ENCODE results near the gene FTL. TPM values are rescaled to one million over a fixed set of nuclear protein-coding genes. Genes with fewer than 3 reads are reported as not detected.

The FTL gene
- total RNA-seq, 2 experiments from 2014 or later: 1,296 to 1,324 TPM

- TF ChIP-seq CTCF (IDR thresholded peaks at IDR 0.05): no peak
- POLR2A ChIA-PET: interaction anchor here (1.3 to 3.5 kb wide), 3 partner anchors 9 to 52 kb away, joined by 3 to 38 read pairs (median 6); partner anchors contain the start of gene FTL
Measured at GRCh38 chr19:48953141-48953540, 12.0 kb upstream of the FTL start.

GRCh38 chr19:48953990-48954594 is 11.0 kb upstream of the FTL start:
- intact Hi-C loops (cut with micrococcal nuclease): no loop called here
- TF ChIP-seq CTCF (IDR thresholded peaks at IDR 0.05): no peak
- CTCF ChIA-PET: interaction anchor here (1.0 to 2.5 kb wide), 4 partner anchors 16 to 166 kb away, joined by 4 to 11 read pairs (median 6); partner anchors contain the start of genes GYS1 and RUVBL2
- Mint-ChIP-seq H3K9me3 (no peaks in the 10 kb centered on the region), H3K27me3 (no peaks in the 10 kb centered on the region), H3K27ac (peak overlapping the region; percentile 86), H3K4me3 (peak overlapping the region; percentile 75), H3K4me1 (ENCODE audit: low read depth) (peaks cover 27% of the 10 kb centered on the region), H3K36me3 (ENCODE audit: low read depth) (peaks cover 34% of the 10 kb centered on the region)
- POLR2A ChIA-PET: interaction anchor here (0.9 to 3.5 kb wide), 6 partner anchors 8 to 53 kb away, joined by 3 to 38 read pairs (median 4); partner anchors contain the start of gene FTL
- ATAC-seq (no peak), DNase-seq (no peak)

More at GRCh38 chr19:48953141-48953540, 12.0 kb upstream of the FTL start:
- DNase-seq (no peak), ATAC-seq (no peak)
- CTCF ChIA-PET: interaction anchor here (0.8 to 2.5 kb wide), 3 partner anchors 17 to 111 kb away, joined by 3 to 11 read pairs (median 6); partner anchors contain the start of genes GYS1 and RUVBL2
- peaks cover 26% of the 10 kb centered on the region for H3K36me3 Mint-ChIP-seq (ENCODE audit: low read depth)
- H3K9me3 Mint-ChIP-seq: no peaks in the 10 kb centered on the region
- no peak overlapping the region for H3K27ac Mint-ChIP-seq
- peaks cover 25% of the 10 kb centered on the region for H3K4me1 Mint-ChIP-seq (ENCODE audit: low read depth)
- intact Hi-C loops (cut with micrococcal nuclease): no loop called here
- H3K27me3 Mint-ChIP-seq: no peaks in the 10 kb centered on the region
- H3K4me3 Mint-ChIP-seq: no peak overlapping the region

GRCh38 chr19:48954595-48955307 is 10.4 kb upstream of the FTL start, which contains the start of gene BAX:
TSS of gene BAX (plus strand) at chr19:48954875. CDS start at chr19:48954929, 54 bp downstream.
- Mint-ChIP-seq H3K36me3 (ENCODE audit: low read depth) (peaks cover 34% of the 10 kb centered on the region), H3K27me3 (no peaks in the 10 kb centered on the region), H3K4me3 (peak within 1 kb of the TSS; percentile 75), H3K4me1 (ENCODE audit: low read depth) (peaks cover 31% of the 10 kb centered on the region), H3K9me3 (no peaks in the 10 kb centered on the region), H3K27ac (peak within 1 kb of the TSS; percentile 92)
- ChIA-PET CTCF (interaction anchor here (1.0 to 2.5 kb wide), 4 partner anchors 16 to 167 kb away, joined by 4 to 11 read pairs (median 6); partner anchors contain the start of genes GYS1 and RUVBL2), POLR2A (interaction anchor here (0.9 to 3.5 kb wide), 5 partner anchors 9 to 53 kb away, joined by 3 to 38 read pairs (median 4); partner anchors contain the start of gene FTL)
- ATAC-seq (peak; percentile 82), DNase-seq (peak; percentile 98)
- no peak for TF ChIP-seq CTCF (IDR thresholded peaks at IDR 0.05)
- intact Hi-C loops (cut with micrococcal nuclease): no loop called here

- CTCF ChIA-PET: interaction anchor here (0.9 to 1.1 kb wide), 2 partner anchors 9 to 11 kb away, joined by 3 to 4 read pairs; no protein-coding TSS in a partner anchor
- H3K4me1 Mint-ChIP-seq (ENCODE audit: low read depth): peaks cover 34% of the 10 kb centered on the region
Measured at GRCh38 chr19:48955308-48955958, 9.7 kb upstream of the FTL start.

More at GRCh38 chr19:48955308-48955958, 9.7 kb upstream of the FTL start:
- no peak for ATAC-seq
- H3K36me3 Mint-ChIP-seq (ENCODE audit: low read depth): peaks cover 34% of the 10 kb centered on the region
- DNase-seq: no peak
- no peak for TF ChIP-seq CTCF (IDR thresholded peaks at IDR 0.05)
- H3K4me3 Mint-ChIP-seq: peak overlapping the region; percentile 75
- H3K27me3 Mint-ChIP-seq: no peaks in the 10 kb centered on the region
- no peaks in the 10 kb centered on the region for H3K9me3 Mint-ChIP-seq
- POLR2A ChIA-PET: interaction anchor here (0.9 to 3.5 kb wide), 4 partner anchors 10 to 81 kb away, joined by 3 to 38 read pairs (median 4); partner anchors contain the start of gene FTL
- intact Hi-C loops (cut with micrococcal nuclease): no loop called here
- H3K27ac Mint-ChIP-seq: peak overlapping the region; percentile 92
